ENCODE data around the gene SLC5A5. TPM values are rescaled to one million over a fixed set of nuclear protein-coding genes. Genes with fewer than 3 reads are reported as not detected.

Gene SLC5A5
- total RNA-seq, 1 experiment from 2014 or later = 1.8 TPM

GRCh38 chr19:17938092-17938845 lies 66.5 kb downstream of the SLC5A5 start:
- DNase-seq = peak; percentile 79
- no peaks in the 10 kb centered on the region for H3K27me3 Mint-ChIP-seq (ENCODE audit: low read depth)

More at GRCh38 chr19:17938092-17938845, 66.5 kb downstream of the SLC5A5 start:
- Histone ChIP-seq H3K27ac (ENCODE audit: insufficient read length, low read depth, low read length) (no peak overlapping the region), H3K27me3 (ENCODE audit: insufficient read depth, low read length) (no peaks in the 10 kb centered on the region), H3K9me3 (ENCODE audit: control insufficient read depth, low read depth, low read length) (no peaks in the 10 kb centered on the region), H3K9ac (ENCODE audit: extremely low read depth, insufficient read length, low read length) (no peak overlapping the region), H4K20me1 (ENCODE audit: control insufficient read depth, insufficient read depth, insufficient read length) (peaks cover 2% of the 10 kb centered on the region), H4K91ac (ENCODE audit: insufficient read length, low read depth, low read length) (no peak overlapping the region), H3K79me1 (ENCODE audit: insufficient read depth, low read depth, low read length, poor library complexity, severe bottlenecking) (no peaks in the 10 kb centered on the region), H4K5ac (ENCODE audit: insufficient read length, low read depth, low read length) (no peak overlapping the region), H3K56ac (ENCODE audit: insufficient read length, low read depth, low read length) (no peak overlapping the region), H3K14ac (ENCODE audit: insufficient read depth, low read length) (no peak overlapping the region), H3K23me2 (ENCODE audit: insufficient read length, low read depth, low read length, poor library complexity, severe bottlenecking) (peaks cover 10% of the 10 kb centered on the region), H3K23ac (ENCODE audit: insufficient read length, low read depth, low read length) (no peak overlapping the region), H3K4me2 (ENCODE audit: insufficient read depth, insufficient read length, low read length) (no peak overlapping the region), H3K4ac (ENCODE audit: low read depth, low read length) (no peak overlapping the region), H3T11ph (ENCODE audit: low read length) (no peak overlapping the region), H2AK5ac (ENCODE audit: insufficient read length, low read length) (no peak overlapping the region), H3K18ac (ENCODE audit: insufficient read length, low read depth, low read length) (no peak overlapping the region), H2BK5ac (ENCODE audit: insufficient read length, low read length) (no peak overlapping the region), H2BK12ac (ENCODE audit: insufficient read length, low read depth, low read length) (no peak overlapping the region), H2BK120ac (ENCODE audit: low read depth, low read length, poor library complexity, severe bottlenecking) (no peak overlapping the region), H3K79me2 (ENCODE audit: insufficient read depth, low read length) (peaks cover 2% of the 10 kb centered on the region; the same call in 1 of the 2 replicates), H2BK15ac (ENCODE audit: low read depth, low read length) (no peak overlapping the region), H2AFZ (ENCODE audit: low read length) (no peak overlapping the region), H2BK20ac (ENCODE audit: low read depth, low read length, poor library complexity, severe bottlenecking) (no peak overlapping the region), H3K4me1 (ENCODE audit: insufficient read depth, low read length) (peaks cover 3% of the 10 kb centered on the region; the same call in 1 of the 2 replicates), H4K8ac (replicated peaks; ENCODE audit: insufficient read length, low read depth, low read length) (no peak overlapping the region)
- WGBS (ENCODE audit: extremely low coverage, insufficient read length, low lambda C conversion rate) = no CpG with 5 or more reads among the region's 7 CpGs
- Mint-ChIP-seq H3K36me3 (ENCODE audit: insufficient read depth in 1 of 3, low read depth in 3 of 3) (peaks cover 6 to 37% (median 24%) of the 10 kb centered on the region in 3 experiments; a peak in 5 of 7 replicates), H3K4me3 (no peak overlapping the region), H3K27ac (no peak overlapping the region), H3K4me1 (peaks cover 5 to 14% of the 10 kb centered on the region in 2 experiments), H3K9me3 (no peaks in the 10 kb centered on the region)
- TF ChIP-seq CTCF (conservative IDR thresholded peaks at IDR 0.05) = peak; percentile 96

Data from H9 (cell line).